T-helper 9 cell (primary cell): ENCODE data around the gene SNX18.

Source experiments
- DNase-seq: peaks from one replicate; pipeline ENCODE4 v3.0.0-alpha.2; 2020

Gene SNX18

GRCh38 chr5:54544044-54544443 is 26.5 kb downstream of the SNX18 start:
- DNase-seq = no peak

DNA sequence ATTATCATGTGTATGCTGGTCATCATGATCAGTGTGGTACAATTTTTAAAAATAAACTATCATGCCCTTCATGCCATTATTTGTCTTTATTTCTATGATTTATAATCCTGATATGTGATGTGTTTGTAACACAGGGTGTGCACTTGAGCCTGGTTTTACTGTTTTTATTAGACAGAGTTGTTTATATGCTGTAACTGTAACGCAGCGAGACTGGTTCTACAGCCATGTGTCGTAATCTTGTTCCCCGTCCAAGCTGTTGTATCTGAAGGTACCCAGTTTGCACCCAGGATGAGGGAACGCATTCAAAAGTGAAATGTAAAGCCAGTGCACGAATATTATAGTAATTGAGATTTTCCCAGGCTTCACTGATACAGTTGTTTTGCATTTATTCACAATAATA is 28.2 kb downstream of the SNX18 start:
- no peak for DNase-seq

DNA sequence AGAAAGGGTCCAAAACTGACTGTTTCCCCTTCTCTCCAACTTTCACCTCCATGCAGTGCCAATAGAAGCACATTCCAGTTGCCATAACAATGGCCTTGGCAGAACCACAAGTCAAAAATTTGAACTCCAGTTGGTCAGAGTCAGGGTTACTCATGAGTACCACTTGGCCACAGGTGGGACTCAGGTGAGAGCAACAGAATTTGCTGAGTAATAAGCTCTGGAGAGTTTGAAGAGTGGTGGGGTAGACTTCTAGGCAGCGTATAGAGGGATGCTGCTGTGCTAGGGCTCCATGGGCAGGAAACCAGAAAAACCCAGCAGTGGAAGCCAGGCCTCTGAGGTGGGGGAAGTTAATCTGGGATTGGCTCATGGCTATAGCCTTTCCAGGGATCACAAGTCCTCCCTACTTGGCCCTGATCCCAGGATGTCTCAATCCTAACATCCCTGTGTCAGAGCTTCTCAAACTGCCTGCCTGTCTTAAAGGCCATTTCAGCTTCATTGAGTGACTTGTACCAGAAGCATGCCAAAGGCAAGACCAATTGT is 30.2 kb downstream of the SNX18 start:
- no peak for DNase-seq

- DNase-seq = no peak
These were observed 31.0 kb downstream of the SNX18 start for GRCh38 chr5:54548565-54548964.

DNA sequence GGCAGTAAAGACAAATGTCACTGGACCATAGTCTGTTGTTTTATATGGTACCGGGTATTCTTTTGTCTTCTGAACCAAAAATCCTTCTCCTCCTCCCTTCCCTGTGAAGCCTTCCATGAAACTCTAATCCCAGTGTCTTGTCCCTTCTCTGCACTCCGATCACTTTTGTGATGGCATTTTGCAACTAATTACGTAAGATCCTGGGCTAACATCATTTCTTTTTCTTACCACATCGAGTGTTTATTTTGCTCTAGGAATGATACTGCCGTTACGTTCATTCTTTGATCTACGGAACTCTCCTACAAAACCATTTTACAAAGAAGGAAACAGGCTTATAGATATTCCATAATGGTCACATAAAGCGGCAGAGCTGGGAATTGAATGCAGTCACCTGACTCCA is 33.7 kb downstream of the SNX18 start:
- DNase-seq = no peak

- DNase-seq = no peak
These were observed 34.4 kb downstream of the SNX18 start for GRCh38 chr5:54551926-54552325.

- DNase-seq = no peak
These were observed 34.9 kb downstream of the SNX18 start for GRCh38 chr5:54552446-54552845.

DNA sequence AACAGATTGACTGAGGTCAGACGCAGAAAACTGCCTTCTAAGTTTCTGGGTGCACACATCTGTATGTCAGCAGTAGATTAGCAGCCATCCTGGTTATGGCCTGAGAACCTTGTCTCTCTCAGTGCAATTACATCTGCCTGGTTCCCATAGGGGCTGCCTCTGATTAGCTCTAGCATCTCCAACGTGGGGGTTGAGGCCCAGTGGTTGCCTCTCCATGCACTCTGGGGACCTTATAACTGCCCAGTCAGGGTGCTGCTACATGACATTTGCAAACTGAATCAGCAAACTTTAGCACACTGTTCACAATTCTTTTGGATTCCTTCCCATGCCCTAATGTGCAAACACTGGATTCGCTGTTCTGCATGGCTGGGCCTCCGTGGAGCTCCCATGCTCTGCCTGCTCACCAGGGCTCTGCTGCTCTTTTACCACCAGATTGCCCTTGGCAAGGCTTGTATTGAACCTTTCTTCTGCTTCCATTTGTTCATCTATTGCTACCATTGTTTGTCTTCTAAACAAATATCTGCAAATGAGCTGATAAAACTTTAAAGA is 36.2 kb downstream of the SNX18 start:
- DNase-seq = no peak

DNA sequence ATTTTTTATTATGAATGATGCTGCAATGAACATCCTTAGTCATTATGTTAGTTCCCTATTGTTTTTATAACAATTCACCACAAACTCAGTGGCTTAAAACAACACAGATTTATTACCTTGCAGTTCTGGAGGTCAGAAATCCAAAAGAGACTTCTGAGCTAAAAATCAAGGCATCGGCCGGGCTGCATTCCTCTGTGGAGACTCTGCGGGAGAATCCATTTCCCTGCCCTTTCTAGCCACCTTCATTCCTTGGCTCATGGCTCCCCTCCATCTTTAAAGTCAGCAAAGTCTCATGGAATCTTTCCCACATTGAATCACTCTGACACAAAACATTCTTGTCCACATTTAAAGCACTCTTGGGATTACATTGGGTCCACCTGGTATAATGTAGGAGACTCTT is 38.6 kb downstream of the SNX18 start:
- no peak for DNase-seq

DNA sequence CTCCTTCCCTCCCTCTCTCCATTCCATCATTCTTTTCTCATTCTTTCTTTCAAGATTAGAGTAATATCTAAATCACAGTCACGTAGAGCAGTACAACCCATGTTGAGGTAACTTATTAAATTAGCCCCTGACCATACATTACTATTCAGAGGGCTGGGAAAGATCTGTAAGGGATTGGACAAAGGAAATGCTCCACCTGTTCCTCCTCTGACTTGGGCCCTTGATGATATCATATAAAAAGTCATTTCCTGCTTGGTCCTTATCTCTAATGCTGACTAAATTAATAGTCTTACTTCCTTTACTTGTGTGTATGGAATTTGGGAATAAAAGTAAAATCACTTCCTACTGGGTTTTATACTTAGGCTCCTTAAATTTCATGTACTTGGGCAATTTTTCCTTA is 40.8 kb downstream of the SNX18 start:
- no peak for DNase-seq

DNA sequence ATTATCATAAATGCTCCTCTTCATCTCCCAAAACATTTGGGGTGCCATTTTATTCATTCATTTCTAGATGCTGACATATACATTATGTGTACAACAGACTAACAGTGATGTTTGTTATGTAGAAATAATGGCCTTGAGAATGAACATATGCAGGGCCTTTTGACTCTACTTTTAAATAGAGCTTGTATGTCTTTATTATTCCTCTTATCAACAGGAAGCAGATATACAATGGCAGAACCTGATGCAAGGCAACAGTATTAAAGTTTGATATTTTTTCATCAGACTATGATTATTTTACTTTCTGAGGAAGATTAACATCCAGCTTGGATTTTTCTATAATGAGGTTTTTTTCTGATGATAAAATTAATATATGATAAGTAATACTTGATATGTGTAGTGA is 44.1 kb downstream of the SNX18 start:
- no peak for DNase-seq

GRCh38 chr5:54563083-54563761 is 45.7 kb downstream of the SNX18 start:
- DNase-seq = no peak

- no peak for DNase-seq
These were observed 50.4 kb downstream of the SNX18 start for GRCh38 chr5:54567996-54568395.

- no peak for DNase-seq
These were observed 53.4 kb downstream of the SNX18 start for GRCh38 chr5:54570916-54571315.

- no peak for DNase-seq
These were observed 53.9 kb downstream of the SNX18 start for GRCh38 chr5:54571462-54571861.

DNA sequence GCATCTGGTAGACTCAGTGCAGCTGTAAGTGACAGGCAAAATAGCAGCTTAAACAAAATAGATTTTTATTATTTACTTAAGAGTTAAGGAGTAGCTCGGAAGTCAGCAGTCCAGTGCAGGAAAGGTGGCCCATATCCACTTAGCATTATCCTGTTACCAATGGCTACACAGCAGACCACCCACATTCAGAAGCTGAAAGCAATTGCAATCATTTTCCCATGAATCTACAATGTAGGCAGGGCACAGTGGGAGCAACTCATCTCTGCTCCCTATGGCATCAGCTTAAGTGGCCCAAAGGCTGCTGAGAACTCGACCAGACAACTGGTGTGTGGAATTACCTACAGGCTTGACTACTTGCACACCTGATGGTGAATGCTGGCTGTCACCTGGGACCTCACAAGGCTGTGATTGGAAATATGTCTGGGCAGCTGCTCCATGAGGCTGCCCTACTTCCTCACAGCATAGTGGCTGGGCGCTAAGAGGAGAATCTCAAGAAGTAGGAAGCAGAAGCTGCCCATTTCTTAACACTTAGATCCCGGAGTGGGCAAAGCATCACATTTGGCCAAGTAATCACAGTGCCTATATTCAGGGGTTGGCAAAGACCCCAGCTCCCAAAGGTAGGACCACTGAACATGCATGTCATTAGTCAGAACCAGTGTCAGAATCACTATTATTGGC is 56.4 kb downstream of the SNX18 start:
- no peak for DNase-seq

- DNase-seq = no peak
These were observed 60.0 kb downstream of the SNX18 start for GRCh38 chr5:54577528-54577927.

GRCh38 chr5:54577937-54578653 is 60.5 kb downstream of the SNX18 start:
- DNase-seq = no peak

DNA sequence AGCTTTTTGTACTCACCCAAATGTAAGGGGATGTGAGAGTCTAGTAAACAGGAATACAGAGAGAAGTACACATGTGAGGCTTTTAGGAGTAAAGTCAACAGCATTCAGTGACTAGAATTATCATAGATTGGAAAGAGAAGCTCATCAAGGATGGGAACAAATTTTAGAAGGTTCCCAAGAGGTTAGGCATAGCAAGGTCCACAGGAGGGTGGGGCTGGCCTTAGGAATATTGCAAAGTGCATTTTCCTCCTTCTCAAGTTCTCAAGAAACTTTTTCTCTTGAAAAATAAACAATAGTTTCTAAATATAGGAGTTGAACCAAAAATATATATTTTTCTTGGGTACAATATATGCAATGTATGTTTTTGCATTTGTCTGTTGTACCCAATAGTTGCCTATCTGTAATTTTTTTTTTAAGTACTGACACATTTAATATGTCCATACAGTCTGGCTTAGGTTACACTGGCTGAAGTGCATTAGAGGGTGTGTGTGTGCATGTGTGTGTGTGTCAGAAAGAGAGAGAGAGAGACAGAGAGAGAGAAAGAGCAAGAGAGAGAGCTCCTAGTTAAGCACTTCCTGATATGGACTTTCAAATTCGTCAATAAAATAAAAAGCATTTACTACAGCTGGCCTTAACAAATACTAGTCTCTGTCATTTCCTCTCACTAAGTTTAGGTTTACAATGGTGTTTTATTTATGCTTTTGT is 62.2 kb downstream of the SNX18 start:
- no peak for DNase-seq

DNA sequence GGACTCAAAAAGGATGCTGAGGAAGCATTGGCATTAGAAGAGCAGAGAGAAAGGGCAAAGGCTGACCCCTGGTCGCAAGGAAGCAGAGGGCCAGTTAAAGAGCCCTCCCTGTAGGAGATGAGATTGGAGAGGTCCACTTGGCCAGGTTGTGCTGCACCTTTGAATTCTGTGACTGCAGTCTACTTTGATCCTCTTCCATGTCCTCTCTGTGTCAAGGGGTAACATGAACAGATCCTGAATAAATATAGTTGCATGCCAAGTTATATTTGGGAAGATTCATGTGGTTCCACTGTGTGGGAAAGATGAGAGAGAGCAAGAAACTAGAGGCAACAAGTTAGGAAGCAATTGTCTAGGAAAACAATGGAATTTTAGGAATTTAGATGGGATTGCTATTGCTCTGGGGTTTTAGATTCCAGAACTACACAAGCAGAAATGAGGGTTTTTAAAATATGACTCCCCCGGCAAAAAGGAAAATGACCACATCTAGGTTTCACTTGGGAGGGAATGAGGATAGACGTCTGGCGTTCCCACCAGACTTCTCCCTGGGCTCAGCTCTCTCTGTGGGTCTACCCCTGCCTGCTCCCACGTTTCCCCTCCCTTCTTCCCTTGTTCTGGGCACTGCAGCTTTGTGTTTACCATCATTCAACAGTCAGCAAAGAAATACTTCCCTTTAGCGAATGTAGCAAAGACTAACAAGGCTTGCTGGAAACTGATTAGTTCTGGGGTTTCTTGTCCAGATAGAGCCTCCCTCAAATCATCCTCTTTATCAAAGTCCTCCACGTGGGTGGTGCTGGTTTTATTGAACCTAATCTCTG is 63.6 kb downstream of the SNX18 start:
- DNase-seq = no peak

- no peak for DNase-seq
These were observed 64.4 kb downstream of the SNX18 start for GRCh38 chr5:54581831-54582548.
